ENCODE results near the gene B4GALNT2.
"Not testable (repeated sequence)": the region's sequence is repeated elsewhere in the genome, so short reads cannot be mapped to it uniquely, and the experiment has no call there.

The B4GALNT2 gene

GRCh38 chr17:49132699-49133364, at the start of gene B4GALNT2:
Gene B4GALNT2, plus strand, starts transcription at chr17:49132769. Its CDS starts 24 bp downstream, at chr17:49132793.
- no peak for DNase-seq

GRCh38 chr17:49085046-49085445, 47.5 kb upstream of the B4GALNT2 start:
- DNase-seq: not testable (repeated sequence)

GRCh38 chr17:49085565-49086315, 46.8 kb upstream of the B4GALNT2 start:
- DNase-seq: no peak

- no peak for DNase-seq
Observed at GRCh38 chr17:49086316-49086605, 46.3 kb upstream of the B4GALNT2 start.

- no peak for DNase-seq
Observed at GRCh38 chr17:49086649-49087048, 45.9 kb upstream of the B4GALNT2 start.

- no peak for DNase-seq
Observed at GRCh38 chr17:49089094-49089493, 43.5 kb upstream of the B4GALNT2 start.

GRCh38 chr17:49090878-49091594, 41.5 kb upstream of the B4GALNT2 start:
- no peak for DNase-seq

GRCh38 chr17:49093131-49093530, 39.4 kb upstream of the B4GALNT2 start:
- DNase-seq: no peak

- DNase-seq: no peak
Observed at GRCh38 chr17:49100601-49101000, 32.0 kb upstream of the B4GALNT2 start.

- DNase-seq: no peak
Observed at GRCh38 chr17:49101054-49101534, 31.5 kb upstream of the B4GALNT2 start.

GRCh38 chr17:49103360-49103759, 29.2 kb upstream of the B4GALNT2 start:
- DNase-seq: not testable (repeated sequence)

- DNase-seq: no peak
Observed at GRCh38 chr17:49104511-49105074, 28.0 kb upstream of the B4GALNT2 start.

- no peak for DNase-seq
Observed at GRCh38 chr17:49106321-49107210, 26.0 kb upstream of the B4GALNT2 start.

GRCh38 chr17:49107211-49107557, 25.4 kb upstream of the B4GALNT2 start:
- DNase-seq: no peak

GRCh38 chr17:49108318-49108717, 24.3 kb upstream of the B4GALNT2 start:
- DNase-seq: no peak

- DNase-seq: no peak
Observed at GRCh38 chr17:49110509-49110908, 22.1 kb upstream of the B4GALNT2 start.

GRCh38 chr17:49111934-49112333, 20.6 kb upstream of the B4GALNT2 start:
- no peak for DNase-seq

- DNase-seq: no peak
Observed at GRCh38 chr17:49112936-49113335, 19.6 kb upstream of the B4GALNT2 start.

GRCh38 chr17:49114703-49115102, 17.9 kb upstream of the B4GALNT2 start:
- DNase-seq: no peak

GRCh38 chr17:49117587-49118230, 14.9 kb upstream of the B4GALNT2 start:
- no peak for DNase-seq

GRCh38 chr17:49120166-49120565, 12.4 kb upstream of the B4GALNT2 start:
- no peak for DNase-seq

- DNase-seq: no peak
Observed at GRCh38 chr17:49121696-49122292, 10.8 kb upstream of the B4GALNT2 start.

Measured in CD4-positive, alpha-beta T cell treated with Interleukin-17A for 1 hour (primary cell).